A549 (cell line): ENCODE measurements around the gene PUS7L.

Source experiments
- EP300 ChIP-seq, 2 experiments: fragments of >200 bp; sonication (Bioruptor Twin); formaldehyde crosslinking; IDR thresholded peaks; 2 replicates in 1 of 2; 3 replicates in 1 of 2; pipeline ENCODE4 v1.6.1; 2016 to 2017
- HOXA7 ChIP-seq: fragments of 250-450 bp; sonication (Bioruptor Pico); IDR thresholded peaks from 2 replicates; pipeline ENCODE4 v1.5.0; 2020; ENCODE audit warnings: mild to moderate bottlenecking, moderate library complexity
- NR3C1 ChIP-seq: fragments of >200 bp; sonication (Bioruptor Twin); formaldehyde crosslinking; IDR thresholded peaks from 3 replicates; pipeline ENCODE4 v1.6.1; 2017
- POLR2A ChIP-seq: IDR thresholded peaks from 2 replicates; pipeline ENCODE4 v1.6.1; 2012; ENCODE audit warnings: mild to moderate bottlenecking, low read length
- RARB ChIP-seq: fragments of 250-450 bp; sonication (Bioruptor Pico); IDR thresholded peaks from 2 replicates; pipeline ENCODE4 v1.8.0; 2021; ENCODE audit warnings: mild to moderate bottlenecking, moderate library complexity
- RNF2 ChIP-seq: fragments of 200-600 bp; sonication (generic); IDR thresholded peaks from 2 replicates; pipeline ENCODE4 v1.6.1; 2016; ENCODE audit warnings: low read depth, mild to moderate bottlenecking, antibody characterized with exemption, moderate library complexity, borderline replicate concordance
- ZFP36 ChIP-seq: fragments of 450-650 bp; IDR thresholded peaks from 2 replicates; pipeline ENCODE4 v1.6.1; 2014; ENCODE audit warnings: borderline replicate concordance; ENCODE audit not compliant: partially characterized antibody
- TF ChIP-seq, protein P1 (sequence below): fragments of >200 bp; sonication (Bioruptor Twin); formaldehyde crosslinking; IDR thresholded peaks from 3 replicates; pipeline ENCODE4 v1.5.1; 2016
- TF ChIP-seq, protein P2 (sequence below): IDR thresholded peaks from 2 replicates; pipeline ENCODE4 v1.6.1; 2012; ENCODE audit warnings: low read depth, borderline replicate concordance
- TF ChIP-seq, protein P3 (sequence below): IDR thresholded peaks from 2 replicates; pipeline ENCODE4 v1.6.1; 2012
- TF ChIP-seq, protein P4 (sequence below): fragments of 450-650 bp; IDR thresholded peaks from 2 replicates; pipeline ENCODE4 v1.6.1; 2014; ENCODE audit warnings: antibody characterized with exemption

DNA sequence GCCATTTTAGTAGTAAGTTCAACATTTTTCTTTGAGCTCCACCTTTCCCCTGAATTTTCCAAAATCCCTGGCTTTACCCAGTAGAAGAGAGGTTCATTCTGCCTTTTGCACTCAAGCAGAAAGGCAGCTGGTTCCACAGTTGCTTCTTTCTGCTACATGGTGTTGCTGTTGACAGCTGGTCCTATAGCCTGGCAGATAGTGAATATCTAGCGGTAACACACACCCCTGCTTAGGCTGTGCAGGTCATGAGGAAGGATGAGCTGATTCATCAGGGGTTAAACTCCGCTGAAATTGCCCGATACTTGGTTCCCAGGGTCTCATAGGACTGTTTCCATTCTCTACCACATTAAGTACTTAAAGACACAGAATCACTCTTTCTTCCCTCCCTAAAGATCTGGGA lies 62.4 kb downstream of the PUS7L start:
- no peak for TF ChIP-seq EP300 (IDR thresholded peaks at IDR 0.05)
- TF ChIP-seq, protein P1, sequence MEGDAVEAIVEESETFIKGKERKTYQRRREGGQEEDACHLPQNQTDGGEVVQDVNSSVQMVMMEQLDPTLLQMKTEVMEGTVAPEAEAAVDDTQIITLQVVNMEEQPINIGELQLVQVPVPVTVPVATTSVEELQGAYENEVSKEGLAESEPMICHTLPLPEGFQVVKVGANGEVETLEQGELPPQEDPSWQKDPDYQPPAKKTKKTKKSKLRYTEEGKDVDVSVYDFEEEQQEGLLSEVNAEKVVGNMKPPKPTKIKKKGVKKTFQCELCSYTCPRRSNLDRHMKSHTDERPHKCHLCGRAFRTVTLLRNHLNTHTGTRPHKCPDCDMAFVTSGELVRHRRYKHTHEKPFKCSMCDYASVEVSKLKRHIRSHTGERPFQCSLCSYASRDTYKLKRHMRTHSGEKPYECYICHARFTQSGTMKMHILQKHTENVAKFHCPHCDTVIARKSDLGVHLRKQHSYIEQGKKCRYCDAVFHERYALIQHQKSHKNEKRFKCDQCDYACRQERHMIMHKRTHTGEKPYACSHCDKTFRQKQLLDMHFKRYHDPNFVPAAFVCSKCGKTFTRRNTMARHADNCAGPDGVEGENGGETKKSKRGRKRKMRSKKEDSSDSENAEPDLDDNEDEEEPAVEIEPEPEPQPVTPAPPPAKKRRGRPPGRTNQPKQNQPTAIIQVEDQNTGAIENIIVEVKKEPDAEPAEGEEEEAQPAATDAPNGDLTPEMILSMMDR, result no peak
- TF ChIP-seq POLR2A, result no peak
- TF ChIP-seq, protein P2, sequence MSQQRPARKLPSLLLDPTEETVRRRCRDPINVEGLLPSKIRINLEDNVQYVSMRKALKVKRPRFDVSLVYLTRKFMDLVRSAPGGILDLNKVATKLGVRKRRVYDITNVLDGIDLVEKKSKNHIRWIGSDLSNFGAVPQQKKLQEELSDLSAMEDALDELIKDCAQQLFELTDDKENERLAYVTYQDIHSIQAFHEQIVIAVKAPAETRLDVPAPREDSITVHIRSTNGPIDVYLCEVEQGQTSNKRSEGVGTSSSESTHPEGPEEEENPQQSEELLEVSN, result no peak
- TF ChIP-seq ZFP36, result no peak
- TF ChIP-seq, protein P3, sequence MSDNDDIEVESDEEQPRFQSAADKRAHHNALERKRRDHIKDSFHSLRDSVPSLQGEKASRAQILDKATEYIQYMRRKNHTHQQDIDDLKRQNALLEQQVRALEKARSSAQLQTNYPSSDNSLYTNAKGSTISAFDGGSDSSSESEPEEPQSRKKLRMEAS, result no peak
- no peak for TF ChIP-seq HOXA7 (CRISPR knock-in tag)
- TF ChIP-seq, protein P4, sequence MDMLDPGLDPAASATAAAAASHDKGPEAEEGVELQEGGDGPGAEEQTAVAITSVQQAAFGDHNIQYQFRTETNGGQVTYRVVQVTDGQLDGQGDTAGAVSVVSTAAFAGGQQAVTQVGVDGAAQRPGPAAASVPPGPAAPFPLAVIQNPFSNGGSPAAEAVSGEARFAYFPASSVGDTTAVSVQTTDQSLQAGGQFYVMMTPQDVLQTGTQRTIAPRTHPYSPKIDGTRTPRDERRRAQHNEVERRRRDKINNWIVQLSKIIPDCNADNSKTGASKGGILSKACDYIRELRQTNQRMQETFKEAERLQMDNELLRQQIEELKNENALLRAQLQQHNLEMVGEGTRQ, result no peak
- no peak for TF ChIP-seq RARB (CRISPR knock-in tag)
- no peak for TF ChIP-seq NR3C1
- no peak for TF ChIP-seq RNF2
